Stimulated activated CD8-positive, alpha-beta memory T cell treated with anti-CD3 and anti-CD28 coated beads, Interleukin-2, amount 100 ng/mL, for 1 hour (primary cell): ENCODE measurements around the gene IL19.

Source experiments
- DNase-seq, 2 donors: peaks; one replicate each; pipeline ENCODE4 v3.0.0-alpha.2; 2020; ENCODE audit warnings: low read depth in 2 of 2

IL19 gene

DNA sequence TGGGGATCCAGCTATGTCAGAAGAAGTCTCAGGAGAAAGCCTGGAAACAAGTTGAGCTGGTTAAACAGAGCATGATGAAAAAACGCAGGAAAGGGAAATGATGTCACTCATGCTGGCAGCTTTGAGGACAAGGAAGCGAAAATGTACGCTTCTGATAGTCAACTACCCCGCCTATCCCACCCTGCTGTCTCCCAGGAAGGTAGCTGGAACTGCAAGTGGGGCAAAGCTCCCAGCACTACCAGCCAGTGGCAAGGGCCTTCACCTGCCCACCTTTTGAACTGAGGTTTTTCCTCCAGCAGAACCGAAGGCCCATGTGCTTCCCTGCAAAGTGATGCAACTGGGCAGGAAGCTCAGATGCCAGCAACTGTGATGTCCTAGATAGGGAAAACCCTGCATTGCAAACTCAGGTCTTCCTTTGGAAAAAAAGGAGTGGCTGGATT, 88.5 kb downstream of the IL19 start:
- no peak for DNase-seq

- DNase-seq, result no peak
Measured at GRCh38 chr1:206860165-206860564, 89.6 kb downstream of the IL19 start.

- DNase-seq, result no peak
Measured at GRCh38 chr1:206863266-206863665, 92.7 kb downstream of the IL19 start.

DNA sequence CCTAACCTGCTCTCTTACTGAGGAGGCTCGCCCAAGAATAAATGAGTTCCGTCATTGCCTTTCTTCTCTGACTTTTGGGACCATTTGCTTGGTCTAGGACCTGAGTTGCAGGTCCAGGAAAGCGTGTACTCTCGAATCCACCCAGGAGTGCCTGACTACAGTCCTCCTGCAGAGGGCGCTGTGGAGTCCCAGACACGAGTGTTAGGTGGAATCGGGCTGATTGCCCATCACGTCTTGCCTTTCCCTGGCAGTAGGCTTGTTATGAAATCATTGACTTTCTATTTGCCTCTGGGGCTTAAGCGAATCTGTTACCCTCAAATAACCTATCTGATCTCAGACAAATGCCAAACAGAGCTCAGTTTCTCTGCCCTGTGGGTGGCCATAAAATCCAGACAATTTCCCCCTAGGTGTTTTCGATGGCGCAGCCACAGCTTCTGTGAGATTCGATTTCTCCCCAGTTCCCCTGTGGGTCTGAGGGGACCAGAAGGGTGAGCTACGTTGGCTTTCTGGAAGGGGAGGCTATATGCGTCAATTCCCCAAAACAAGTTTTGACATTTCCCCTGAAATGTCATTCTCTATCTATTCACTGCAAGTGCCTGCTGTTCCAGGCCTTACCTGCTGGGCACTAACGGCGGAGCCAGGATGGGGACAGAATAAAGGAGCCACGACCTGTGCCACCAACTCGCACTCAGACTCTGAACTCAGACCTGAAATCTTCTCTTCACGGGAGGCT, 94.5 kb downstream of the IL19 start, which contains the start of gene IL20:
Gene IL20, plus strand, starts transcription at position 685 of the 733 bp plus-strand sequence. CDS start 230 bp downstream, outside the sequence.
- peak; percentile 74 to 77 for DNase-seq

- DNase-seq, result no peak
Measured at GRCh38 chr1:206866062-206866461, 95.5 kb downstream of the IL19 start.

DNA sequence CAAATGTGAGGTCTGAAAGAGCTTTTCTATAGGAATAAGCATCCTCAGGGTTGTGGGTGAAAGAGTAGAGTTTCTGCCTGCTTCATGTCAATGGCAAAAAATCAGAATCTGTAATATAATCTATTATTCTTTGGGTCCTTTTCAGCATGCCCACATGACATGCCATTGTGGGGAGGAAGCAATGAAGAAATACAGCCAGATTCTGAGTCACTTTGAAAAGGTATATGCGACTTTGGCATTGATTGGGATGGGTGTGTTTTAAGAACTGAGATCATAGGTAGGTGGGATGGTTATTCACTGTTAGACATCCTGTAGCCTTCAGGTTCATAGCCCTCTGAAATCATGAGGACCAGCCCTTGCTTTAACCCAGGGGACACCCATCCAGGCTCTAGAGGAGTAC, 96.7 kb downstream of the IL19 start:
- DNase-seq, result no peak

- DNase-seq, result no peak
Measured at GRCh38 chr1:206867716-206868115, 97.1 kb downstream of the IL19 start.

DNA sequence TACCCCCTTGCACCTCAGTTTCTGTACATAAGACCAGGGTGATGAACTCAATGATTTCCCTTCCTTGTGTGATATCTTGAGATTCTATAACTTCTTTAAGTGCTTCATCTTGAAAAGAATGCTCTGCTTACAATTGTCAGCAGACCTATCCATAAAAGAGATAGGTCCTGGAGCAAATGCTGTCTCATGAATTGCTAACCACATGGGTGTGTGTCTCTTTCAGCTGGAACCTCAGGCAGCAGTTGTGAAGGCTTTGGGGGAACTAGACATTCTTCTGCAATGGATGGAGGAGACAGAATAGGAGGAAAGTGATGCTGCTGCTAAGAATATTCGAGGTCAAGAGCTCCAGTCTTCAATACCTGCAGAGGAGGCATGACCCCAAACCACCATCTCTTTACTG, 97.7 kb downstream of the IL19 start:
- no peak for DNase-seq

DNA sequence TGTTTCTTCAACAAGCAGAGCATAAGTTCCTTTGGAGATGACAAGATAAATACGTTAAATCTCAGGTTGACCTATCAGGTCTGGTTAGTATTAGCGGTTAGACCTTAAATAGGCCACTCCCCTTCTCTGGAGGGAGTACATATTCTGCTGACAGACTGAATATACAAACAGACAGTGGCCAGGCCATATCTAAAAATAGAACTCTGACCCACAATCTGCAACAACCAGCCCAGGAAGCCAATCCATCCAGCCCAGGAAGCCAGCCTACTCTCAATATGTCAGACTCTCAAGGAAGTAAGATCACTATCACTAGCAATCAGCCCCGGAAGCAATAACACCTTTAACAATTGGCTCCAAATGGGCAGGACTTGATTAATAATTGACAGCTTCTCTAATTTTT, 101.6 kb downstream of the IL19 start:
- no peak for DNase-seq

DNA sequence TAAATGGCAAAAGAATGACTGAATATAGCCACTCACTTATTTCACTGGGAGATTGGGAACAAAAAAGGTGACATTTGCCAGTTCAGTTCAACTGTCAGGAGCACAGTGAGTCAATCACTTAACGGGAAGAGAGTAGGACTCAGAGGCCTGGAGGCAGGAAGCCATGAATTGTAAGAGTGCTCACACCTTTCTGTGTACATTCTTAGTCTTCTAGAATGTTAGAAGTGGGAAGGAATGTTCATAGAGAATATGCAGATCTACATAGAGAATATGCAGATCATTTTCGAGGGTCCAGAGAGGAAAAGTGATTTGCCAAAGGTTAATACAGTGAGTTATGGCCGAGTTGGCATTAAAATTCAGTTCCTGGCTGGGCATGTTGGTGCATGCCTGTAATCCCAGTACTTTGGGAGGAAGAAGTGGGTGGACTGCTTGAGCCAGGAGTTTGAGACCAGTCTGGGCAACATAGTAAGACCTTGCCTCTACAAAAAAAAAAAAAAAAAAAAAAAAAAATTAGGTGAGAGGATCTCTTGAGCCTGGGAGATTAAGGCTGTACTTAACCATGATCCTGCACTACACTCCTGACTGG, 103.1 kb downstream of the IL19 start:
- DNase-seq, result no peak

DNA sequence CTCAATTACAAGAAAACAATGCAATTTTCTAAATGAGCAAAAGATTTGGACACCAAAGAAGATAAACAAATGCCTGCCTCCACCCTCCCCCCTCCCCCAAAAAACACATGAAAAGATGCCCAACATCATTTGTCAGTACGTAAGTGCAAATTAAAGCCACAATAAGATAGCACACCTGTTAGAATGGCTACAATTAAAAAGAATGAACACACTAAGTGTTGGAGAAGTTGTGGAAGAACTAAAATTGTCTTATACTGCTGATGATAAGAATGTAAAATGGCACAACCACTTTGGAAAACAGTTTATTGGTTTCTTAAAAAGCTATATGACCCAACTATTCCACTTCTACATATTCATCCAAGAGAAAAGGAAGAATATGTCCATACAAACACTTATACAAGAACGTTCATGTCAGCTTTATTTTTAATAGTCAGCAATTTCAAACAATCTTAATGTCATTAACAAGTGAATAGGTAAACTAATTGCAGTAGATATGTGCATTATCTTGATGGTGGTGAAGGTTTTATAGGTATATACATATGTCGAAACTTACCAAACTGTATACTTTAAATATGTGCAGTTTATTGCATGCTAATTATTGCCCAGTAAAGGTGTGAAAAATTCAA, 105.3 kb downstream of the IL19 start:
- no peak for DNase-seq

DNA sequence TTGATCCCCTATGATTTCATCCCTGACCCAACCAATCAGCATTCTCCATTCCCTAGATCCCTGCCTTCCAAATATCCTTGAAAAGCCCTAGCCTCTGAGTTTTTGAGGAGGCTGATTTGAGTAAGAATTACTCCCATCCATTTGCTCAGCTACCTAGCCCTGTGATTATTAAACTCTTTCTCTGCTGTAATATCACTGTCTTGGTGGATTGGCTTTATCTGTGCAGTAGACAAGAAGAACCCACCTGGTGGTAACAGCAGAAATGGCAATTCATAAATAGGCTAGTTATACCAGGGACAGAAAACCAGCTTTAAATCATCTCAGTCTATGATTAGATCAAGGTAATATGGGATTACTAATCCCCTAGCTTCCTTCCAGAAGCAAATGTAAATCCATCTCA, 107.9 kb downstream of the IL19 start:
- no peak for DNase-seq

DNA sequence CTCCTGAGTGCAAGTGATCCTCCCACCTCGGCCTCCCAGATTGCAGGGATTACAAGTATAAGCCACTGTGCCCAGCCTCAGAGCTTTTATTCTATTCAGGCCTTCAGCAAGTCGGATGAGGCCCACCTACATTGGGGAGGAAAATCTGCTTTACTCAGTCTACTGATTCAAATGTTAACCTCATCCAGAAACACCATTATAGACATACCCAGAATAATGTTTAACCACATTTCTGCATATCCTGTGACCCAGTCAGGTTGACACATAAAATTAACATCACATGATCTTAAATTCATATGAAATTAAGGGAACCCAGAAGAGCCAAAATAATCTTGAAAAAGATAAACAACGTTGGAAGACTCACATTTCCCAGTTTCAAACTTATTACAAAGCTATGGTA, 109.7 kb downstream of the IL19 start:
- no peak for DNase-seq

GRCh38 chr1:206882555-206882954, 112.0 kb downstream of the IL19 start:
- no peak for DNase-seq

DNA sequence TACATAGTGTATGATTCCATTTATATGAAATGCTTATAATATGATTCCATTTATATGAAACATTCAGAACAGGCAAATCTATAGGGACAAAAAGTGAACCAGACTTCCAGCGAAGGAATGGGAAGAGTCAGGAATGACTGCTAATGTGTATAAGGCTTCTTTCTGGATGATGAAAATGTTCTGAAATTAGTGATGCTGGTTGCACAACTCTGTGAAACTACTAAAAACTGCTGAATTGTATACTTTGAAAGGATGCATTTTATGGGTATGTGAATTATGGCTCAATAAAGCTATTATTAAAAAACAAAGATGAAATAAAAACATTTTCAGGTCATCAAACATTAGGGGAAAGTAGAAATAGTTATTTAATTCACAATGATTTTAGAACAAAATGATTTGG, 112.6 kb downstream of the IL19 start:
- DNase-seq, result no peak

DNA sequence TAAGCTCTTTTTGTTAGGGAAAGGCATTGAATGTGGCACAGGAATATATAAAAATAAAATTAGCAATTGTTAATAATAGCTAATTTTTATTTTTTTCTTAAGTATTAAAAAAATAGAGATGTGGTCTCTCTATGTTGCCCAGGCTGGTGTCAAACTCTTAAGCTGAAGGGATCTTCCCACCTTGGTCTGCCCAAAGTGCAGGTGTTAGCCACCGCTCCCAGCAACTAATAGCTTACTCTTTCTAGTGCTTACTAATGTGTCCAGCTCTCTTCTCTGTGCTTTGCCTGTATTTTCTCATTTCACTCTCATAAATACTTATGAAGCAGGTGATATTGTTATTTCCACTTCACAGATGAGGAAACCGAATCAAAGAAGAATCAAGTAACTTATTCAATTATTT, 113.3 kb downstream of the IL19 start:
- no peak for DNase-seq

DNA sequence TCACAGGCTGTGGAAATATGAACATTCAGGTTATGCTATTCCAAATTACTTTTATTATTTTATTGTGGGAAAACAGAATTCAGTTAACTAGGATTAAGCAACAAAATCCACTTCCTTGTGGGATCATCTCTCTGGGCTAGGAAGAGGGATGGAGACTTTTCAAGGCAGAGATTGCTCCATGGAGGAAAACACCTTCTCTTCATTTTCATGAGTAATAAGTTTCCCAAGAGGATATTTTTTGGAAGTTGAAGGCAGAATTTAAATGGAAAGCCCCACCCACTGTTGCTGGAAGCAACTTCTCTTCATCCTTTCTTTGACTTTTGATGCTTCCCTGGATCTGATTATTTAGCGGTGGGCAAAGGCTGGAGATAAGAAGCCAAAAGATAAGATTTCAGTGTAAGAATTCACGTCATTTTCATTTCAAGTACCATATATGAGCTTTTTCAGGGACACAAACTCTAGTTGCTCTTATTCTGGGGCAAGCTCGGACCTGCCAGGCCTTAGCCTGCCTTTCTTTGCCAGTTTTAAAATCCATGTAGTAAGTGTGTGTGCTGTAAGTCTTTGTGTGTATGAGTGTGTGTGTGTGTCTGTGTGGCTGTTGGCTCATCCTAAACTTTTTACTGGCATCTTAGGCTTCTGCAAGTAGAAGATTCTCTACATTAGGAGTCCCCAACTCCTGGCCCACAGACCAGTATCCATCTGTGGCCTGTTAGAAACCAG, 114.9 kb downstream of the IL19 start:
- no peak for DNase-seq

- DNase-seq, result no peak
Measured at GRCh38 chr1:206886831-206887230, 116.3 kb downstream of the IL19 start.

GRCh38 chr1:206887701-206888100, 117.1 kb downstream of the IL19 start:
- no peak for DNase-seq

GRCh38 chr1:206890125-206891060, 119.8 kb downstream of the IL19 start:
- DNase-seq, result no peak

- no peak for DNase-seq
Measured at GRCh38 chr1:206891412-206891811, 120.8 kb downstream of the IL19 start.
